Esophagus squamous epithelium (tissue), 5 donors: Measurements from ENCODE around the gene SLC24A4. TPM values are rescaled to one million over a fixed set of nuclear protein-coding genes. Genes with fewer than 3 reads are reported as not detected.

Experiments used
- DNase-seq: peaks from one replicate; lab custom pipeline; 2025; lab: John Stamatoyannopoulos, UW
- H3K27ac ChIP-seq, 4 donors: fragments of 200-600 bp; sonication (generic); one replicate each; pipeline ENCODE4 v1.5.1; 2016 to 2019; ENCODE audit warnings: mild to moderate bottlenecking in 1 of 4
- H3K27me3 ChIP-seq, 4 donors: fragments of 200-600 bp; sonication (generic); 1 replicate in 3 of 4; 2 replicates in 1 of 4; pipeline versions ENCODE4 v1.5.1 to v1.6.0; 2017 to 2021; ENCODE audit warnings: antibody characterized with exemption in 1 of 4
- H3K36me3 ChIP-seq, 3 donors: fragments of 200-600 bp; sonication (generic); one replicate each; pipeline ENCODE4 v1.5.1; 2016 to 2019
- H3K4me1 ChIP-seq, 3 donors: fragments of 200-600 bp; sonication (generic); one replicate each; pipeline ENCODE4 v1.5.1; 2017 to 2019
- H3K4me3 ChIP-seq, 4 donors: fragments of 200-600 bp; sonication (generic); 1 replicate in 3 of 4; 2 replicates in 1 of 4; pipeline ENCODE4 v1.5.1; 2016 to 2019; ENCODE audit warnings: mild to moderate bottlenecking in 2 of 4, moderate library complexity in 1 of 4
- H3K9me3 ChIP-seq, 3 donors: fragments of 200-600 bp; sonication (generic); one replicate each; pipeline ENCODE4 v1.5.1; 2016 to 2019
- CTCF ChIP-seq, 6 experiments: fragments of 450-650 bp in 4 of 6; fragments of 200-600 bp in 2 of 6; sonication (generic) in 2 of 6; IDR thresholded peaks; one replicate each; pipeline ENCODE4 v1.5.1; 2016 to 2019; ENCODE audit warnings: antibody characterized with exemption in 6 of 6, mild to moderate bottlenecking in 4 of 6, moderate library complexity in 4 of 6
- POLR2A ChIP-seq, 4 donors: fragments of 450-650 bp; IDR thresholded peaks; one replicate each; pipeline ENCODE4 v1.6.1; 2017; ENCODE audit warnings: antibody characterized with exemption in 4 of 4, mild to moderate bottlenecking in 4 of 4, moderate library complexity in 3 of 4
- WGBS, 2 donors: methylation state at CpG; one replicate each; pipeline ENCODE4 v1.1.5; 2018; 5-methylcytosine and 5-hydroxymethylcytosine counted together
- intact Hi-C: fragments of 100-400 bp; cut with DNase I; formaldehyde crosslinking; loops from one replicate; pipeline ENCODE4 v1.15.0; 2022
- total RNA-seq, 4 donors: library from RNA; depleted of rRNA; stranded (reverse); fragments of >200 nt; gene quantifications; one replicate each; pipeline ENCODE4 v1.1.0, GENCODE V29; 2016
- donor health status: DM: yes; HTN: yes; CAD: no.

Gene SLC24A4
- total RNA-seq, 4 donors from 2014 or later = 0.04 to 0.38 (median 0.20) TPM

GRCh38 chr14:92436115-92436776 is 113.3 kb downstream of the SLC24A4 start:
- TF ChIP-seq CTCF (IDR thresholded peaks at IDR 0.05) = no peak
- no peak for TF ChIP-seq POLR2A (IDR thresholded peaks at IDR 0.05)
- no peaks in the 10 kb centered on the region for H3K9me3 ChIP-seq
- no peak overlapping the region for H3K4me3 ChIP-seq
- no peak overlapping the region for H3K27ac ChIP-seq
- peaks cover 0 to 5% (median 0%) of the 10 kb centered on the region in 4 donors for H3K27me3 ChIP-seq
- no peaks in the 10 kb centered on the region for H3K4me1 ChIP-seq
- no peaks in the 10 kb centered on the region for H3K36me3 ChIP-seq
- intact Hi-C loops = no loop called here
- DNase-seq = no peak
- WGBS, 2 donors = 70 to 76% methylated on average over 10 of the region's 10 CpGs

- TF ChIP-seq POLR2A (IDR thresholded peaks at IDR 0.05) (no peak), CTCF (IDR thresholded peaks at IDR 0.05) (no peak)
- Histone ChIP-seq H3K36me3 (no peaks in the 10 kb centered on the region), H3K9me3 (no peaks in the 10 kb centered on the region), H3K4me3 (no peak overlapping the region), H3K4me1 (no peaks in the 10 kb centered on the region), H3K27me3 (no peaks in the 10 kb centered on the region), H3K27ac (no peak overlapping the region)
- intact Hi-C loops = no loop called here
- WGBS, 2 donors = 64 to 65% methylated on average over 4 to 5 of the region's 5 CpGs
- no peak for DNase-seq
These were observed 114.3 kb downstream of the SLC24A4 start for GRCh38 chr14:92437309-92437708.

- Histone ChIP-seq H3K36me3 (no peaks in the 10 kb centered on the region), H3K27me3 (no peaks in the 10 kb centered on the region), H3K27ac (no peak overlapping the region), H3K4me1 (no peaks in the 10 kb centered on the region), H3K4me3 (no peak overlapping the region), H3K9me3 (no peaks in the 10 kb centered on the region)
- TF ChIP-seq POLR2A (IDR thresholded peaks at IDR 0.05) = no peak
- TF ChIP-seq CTCF (IDR thresholded peaks at IDR 0.05) = no peak
- 71 to 73% methylated on average over 12 of the region's 12 CpGs for WGBS, 2 donors
- no peak for DNase-seq
- intact Hi-C loops = no loop called here
These were observed 114.8 kb downstream of the SLC24A4 start for GRCh38 chr14:92437729-92438285.

- WGBS, 2 donors = 28 to 57% methylated on average over 5 to 8 of the region's 12 CpGs
- DNase-seq = no peak
- intact Hi-C loops = no loop called here
These were observed 116.8 kb downstream of the SLC24A4 start for GRCh38 chr14:92439537-92440344.

More at GRCh38 chr14:92439537-92440344, 116.8 kb downstream of the SLC24A4 start:
- Histone ChIP-seq H3K4me1 (no peaks in the 10 kb centered on the region), H3K36me3 (no peaks in the 10 kb centered on the region), H3K4me3 (no peak overlapping the region), H3K9me3 (no peaks in the 10 kb centered on the region), H3K27me3 (no peaks in the 10 kb centered on the region), H3K27ac (no peak overlapping the region)
- TF ChIP-seq POLR2A (IDR thresholded peaks at IDR 0.05) (no peak), CTCF (IDR thresholded peaks at IDR 0.05) (no peak)
